GM18858 (cell line): ENCODE data around the gene ALDH5A1.

Source experiments
- ATAC-seq: cut with Tn5 transposase; IDR thresholded peaks from one replicate; pipeline ENCODE4 v1.9.1; 2021; ENCODE audit not compliant: unreplicated experiment

The ALDH5A1 gene

DNA sequence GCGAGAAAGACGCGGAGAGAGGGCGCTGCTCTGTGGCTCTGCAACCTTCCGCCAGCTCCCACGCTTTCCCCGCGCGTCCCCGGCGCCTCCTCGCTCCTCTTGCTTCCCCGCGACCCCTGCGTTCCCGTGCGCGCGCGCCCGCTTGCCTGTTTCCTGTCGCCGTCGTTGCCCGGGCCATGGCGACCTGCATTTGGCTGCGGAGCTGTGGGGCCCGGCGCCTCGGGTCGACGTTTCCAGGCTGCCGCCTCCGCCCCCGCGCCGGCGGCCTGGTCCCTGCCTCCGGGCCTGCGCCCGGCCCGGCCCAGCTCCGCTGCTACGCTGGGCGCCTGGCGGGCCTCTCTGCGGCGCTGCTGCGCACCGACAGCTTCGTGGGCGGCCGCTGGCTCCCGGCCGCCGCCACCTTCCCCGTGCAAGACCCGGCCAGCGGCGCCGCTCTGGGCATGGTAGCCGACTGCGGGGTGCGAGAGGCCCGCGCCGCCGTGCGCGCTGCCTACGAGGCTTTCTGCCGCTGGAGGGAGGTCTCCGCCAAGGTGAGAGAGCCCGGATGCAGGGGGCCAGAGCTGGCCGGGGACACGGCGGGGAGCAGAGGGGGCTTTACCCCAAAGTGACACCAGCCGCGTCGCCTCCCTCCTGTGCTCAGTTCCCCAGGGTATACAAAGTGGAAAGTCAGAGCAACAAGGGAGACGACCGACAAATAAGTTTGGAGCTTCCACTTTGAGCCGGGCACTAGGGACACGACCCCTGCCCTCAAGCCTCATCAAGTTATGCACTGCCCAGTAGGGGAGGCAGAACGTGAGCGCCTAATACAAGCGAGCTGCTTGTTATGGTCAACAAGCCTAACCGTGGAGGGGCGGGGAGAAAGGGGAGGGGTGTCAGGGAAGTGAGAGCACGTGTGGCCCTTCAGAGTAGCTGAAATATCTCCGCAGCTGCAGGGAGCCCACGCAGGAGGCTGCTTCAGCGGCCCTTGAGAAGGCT is at the start of gene ALDH5A1:
Gene ALDH5A1, plus strand, starts transcription at position 149 of the 975 bp plus-strand sequence. Its CDS starts 28 bp downstream, at position 177.
- peak; percentile 62 for ATAC-seq

DNA sequence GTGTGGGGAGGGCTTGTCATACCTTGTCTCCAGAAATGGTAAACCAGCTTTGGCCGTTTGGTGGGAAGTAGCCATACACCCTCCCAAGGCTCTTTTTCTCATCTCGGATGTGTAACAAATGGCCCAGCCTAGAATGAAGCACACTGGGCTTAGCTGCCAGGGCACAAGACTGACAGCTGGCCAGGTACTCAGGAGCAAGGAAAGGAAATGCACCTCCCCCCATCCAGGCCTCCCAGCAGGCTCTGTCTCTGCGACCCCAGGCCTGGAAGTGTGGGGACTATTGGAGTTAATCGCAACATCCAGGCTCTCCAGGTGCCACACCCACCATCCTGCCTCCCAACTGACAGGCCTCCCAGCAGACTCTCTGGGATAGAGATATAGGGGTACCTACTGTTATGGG is 49.1 kb upstream of the ALDH5A1 start:
- no peak for ATAC-seq

DNA sequence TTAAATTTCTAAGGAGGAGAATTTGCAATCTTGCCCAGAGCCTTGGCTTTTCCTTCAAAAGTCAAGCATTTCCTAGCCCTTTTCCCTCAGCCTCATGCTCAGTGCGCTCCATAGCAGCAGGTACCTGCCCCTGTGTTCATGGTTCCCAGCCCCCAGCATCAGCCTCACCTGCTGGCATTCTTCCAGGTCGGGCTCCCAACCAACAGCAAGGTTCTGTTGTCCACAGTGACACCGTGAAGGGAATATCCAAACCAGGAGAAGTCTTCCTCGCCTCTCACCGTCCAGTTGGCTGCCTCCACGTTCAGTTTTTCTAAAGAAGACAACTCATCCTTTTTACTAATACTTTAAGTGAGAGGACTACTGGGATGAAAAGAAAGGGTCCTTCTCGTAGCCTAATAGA is 48.1 kb upstream of the ALDH5A1 start:
- no peak for ATAC-seq

DNA sequence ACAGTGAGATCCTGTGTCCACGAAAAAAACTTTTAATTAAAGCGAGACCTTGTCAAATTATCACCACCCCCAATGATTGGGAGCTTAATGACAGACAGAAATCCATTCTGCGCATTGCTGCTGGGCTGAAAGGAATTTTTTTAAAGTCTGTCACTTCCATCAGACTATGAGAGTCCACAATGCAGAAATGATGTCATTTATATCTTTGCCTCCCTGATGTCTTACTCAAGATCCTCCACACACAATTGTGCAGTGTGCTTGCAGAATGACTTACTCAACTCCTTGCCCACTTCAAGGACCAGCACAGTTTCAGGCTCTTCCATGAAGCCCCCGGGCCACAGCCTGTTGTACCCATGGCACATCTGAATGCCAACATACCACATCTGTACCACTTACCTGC is 46.4 kb upstream of the ALDH5A1 start:
- no peak for ATAC-seq

DNA sequence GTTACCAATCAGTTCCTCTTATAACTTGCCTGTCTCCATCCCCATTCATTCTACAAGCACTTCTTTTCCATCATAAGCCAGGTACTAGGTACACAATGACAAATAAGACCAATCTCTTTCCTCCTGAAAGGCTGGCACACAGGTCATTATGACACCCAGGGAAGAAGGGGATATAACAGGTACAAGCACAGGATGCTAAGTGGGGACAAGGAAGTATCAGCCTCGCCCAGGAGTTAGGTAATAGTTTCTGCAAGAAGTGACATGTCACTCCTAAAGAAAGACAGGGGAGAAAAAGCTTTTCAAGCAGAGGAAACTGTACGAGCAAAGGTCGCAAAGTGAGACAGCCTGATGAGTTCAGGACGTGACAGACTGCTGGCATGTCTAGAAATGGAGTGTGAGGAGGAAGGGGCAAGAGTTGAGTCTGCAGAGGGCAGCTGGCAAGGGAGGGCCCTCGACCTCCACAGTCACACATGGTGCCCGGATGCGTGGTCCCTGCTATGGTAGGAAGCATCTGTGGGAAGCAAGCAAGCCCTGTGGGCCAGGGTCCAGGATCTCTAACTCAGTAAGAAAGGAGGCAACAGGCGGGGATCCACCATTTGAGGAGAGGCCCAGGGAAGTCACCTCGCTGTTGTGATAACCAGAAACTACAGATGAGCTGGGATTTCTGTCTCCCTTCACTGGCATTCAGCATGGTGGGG is 45.8 kb upstream of the ALDH5A1 start:
- ATAC-seq, result no peak

DNA sequence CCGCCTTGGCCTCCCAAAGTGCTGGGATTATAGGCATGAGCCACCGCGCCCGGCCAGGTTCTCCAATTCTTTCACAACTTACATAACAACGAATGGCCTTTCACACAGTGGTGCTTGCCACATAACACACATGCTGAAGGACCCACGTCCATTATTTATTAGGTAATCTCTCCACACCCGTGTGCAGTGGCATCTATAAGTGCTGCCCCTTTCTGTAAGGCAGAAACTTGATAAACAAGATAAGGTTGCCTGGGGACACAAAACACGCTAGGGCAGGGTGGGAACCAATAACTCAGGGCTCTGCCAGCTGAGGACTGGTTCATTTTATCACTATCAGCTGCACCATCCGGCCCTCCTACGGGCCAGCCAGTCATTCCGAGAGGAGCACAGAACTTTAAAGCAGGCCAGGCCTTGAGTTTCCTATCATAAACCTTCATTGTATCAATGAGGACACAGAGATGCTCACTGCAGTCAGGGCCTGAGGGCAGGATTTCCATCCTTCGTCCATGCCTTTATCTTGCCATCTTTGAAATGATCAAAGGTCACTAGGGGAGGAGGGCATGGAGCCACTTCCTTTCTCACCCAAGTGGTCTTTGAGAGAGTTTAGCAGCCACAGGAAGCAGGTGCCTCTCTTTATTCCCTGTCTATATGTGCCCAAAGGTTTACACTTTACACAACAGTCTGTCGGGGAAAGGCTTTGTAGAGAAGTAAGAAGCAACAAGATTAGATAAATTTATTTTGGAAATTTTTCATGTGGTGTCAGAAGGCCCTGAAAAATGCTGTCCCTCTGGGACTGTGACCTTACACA is 43.0 kb upstream of the ALDH5A1 start:
- ATAC-seq, result no peak

DNA sequence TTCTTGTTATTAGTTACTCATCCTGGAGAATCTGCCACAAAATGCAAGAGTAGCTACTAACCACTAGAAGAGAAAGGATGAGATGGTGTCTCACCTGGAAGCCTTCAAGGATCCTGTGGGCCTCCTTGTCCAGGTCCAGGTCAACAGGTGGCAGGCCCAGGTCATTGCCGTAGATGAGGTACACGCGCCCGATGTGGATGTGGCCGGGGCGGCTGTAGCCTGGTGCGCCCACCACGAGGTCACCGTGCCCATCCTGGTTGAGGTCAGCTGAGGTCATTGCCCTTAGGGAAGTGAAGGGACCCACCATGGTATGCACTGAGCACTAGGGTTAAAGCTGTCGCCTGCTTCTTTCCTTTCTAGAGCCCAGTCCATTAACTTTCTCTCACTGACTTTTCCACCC is 40.8 kb upstream of the ALDH5A1 start:
- no peak for ATAC-seq

DNA sequence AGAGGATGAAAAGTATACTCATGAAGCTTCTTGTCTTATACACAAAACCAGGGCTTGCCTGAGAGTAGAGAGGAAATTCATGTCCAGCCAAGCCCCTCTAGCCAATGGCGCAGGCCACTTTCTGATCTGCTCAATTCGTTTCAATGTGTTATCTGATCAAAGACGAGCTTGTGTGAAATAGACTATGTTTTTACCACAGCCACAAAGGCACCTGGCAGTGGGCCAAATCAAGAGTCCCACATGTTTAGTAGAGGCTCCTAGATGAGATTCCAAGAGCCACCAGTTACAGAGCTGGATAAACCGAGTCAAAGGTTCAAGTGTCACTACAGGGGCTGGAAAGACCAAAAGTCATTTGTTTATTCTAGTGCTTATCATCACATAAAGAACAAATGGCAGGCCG is 40.3 kb upstream of the ALDH5A1 start:
- no peak for ATAC-seq

DNA sequence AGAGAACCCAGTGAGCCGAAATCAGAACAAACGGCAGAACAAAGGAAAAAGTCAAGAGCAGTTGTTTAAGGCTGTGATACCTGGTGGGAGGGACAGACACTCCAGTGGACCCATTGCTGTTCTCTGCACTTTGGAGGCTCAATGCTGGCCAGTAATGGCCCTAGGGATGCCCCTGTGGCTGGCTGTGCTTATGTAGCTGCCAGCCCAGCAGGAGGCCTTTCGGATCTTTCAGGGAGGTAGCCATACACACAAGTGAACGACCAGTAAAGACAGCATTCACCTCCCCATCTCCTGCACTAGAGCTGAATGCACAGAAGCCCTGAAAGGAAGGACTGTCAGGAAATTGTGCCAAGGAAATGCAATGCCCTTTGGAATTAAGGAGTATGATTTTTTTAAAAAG is 39.7 kb upstream of the ALDH5A1 start:
- no peak for ATAC-seq

DNA sequence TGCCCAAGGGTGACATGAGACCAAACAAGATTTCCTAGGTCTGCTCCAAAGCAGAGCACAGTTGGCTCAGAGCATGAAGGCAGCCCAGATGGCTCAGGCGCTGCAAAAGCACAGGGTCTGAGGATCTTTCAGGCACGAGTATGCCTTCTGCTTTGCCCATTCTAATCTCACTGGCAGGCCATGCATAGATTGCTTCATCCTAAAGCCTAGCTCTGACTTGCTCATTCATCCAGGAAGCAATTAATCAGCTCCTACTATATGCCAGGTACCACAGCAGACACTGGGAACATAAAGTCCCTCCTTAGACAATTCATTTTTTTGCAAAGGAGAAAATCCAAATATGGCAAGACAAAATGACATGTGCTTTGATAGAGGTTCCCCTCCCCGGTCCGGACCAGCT is 36.6 kb upstream of the ALDH5A1 start:
- ATAC-seq, result no peak

DNA sequence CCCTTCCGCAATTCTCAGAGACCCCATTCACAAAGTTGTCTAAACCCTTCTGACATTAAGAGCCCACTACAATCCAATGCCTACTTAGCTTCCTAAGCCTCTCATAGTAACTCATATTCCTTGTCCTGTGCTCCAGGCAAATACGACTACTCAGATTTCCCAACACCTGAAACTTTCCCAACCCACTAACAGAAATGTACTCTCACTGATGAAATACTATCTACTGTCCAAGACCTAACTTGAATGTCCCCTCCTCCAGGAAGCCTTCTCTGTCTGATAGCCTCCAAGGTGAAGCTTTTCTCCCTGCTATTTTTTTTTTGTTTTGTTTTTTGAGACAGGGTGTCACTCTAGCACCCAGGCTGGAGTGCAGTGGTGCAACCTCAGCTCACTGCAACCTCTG is 35.8 kb upstream of the ALDH5A1 start:
- ATAC-seq, result no peak

DNA sequence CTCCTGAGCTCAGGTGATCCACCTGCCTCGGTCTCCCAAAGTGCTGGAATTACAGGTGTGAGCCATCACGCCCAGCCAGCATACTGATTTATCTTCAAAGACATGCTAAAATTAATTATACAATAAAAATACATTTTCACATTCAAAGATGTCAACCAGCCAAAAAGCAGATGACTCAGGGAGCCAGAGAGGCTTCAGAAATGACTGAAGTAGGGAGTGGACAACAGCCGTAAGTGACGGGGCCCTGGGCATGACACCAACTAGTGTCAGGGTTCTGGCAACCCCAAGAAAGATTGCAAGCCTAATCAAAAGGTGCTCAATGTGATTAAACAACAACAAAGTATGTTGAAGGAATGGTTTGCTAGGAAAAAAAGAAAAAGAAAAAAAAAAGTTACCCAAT is 33.8 kb upstream of the ALDH5A1 start:
- no peak for ATAC-seq

DNA sequence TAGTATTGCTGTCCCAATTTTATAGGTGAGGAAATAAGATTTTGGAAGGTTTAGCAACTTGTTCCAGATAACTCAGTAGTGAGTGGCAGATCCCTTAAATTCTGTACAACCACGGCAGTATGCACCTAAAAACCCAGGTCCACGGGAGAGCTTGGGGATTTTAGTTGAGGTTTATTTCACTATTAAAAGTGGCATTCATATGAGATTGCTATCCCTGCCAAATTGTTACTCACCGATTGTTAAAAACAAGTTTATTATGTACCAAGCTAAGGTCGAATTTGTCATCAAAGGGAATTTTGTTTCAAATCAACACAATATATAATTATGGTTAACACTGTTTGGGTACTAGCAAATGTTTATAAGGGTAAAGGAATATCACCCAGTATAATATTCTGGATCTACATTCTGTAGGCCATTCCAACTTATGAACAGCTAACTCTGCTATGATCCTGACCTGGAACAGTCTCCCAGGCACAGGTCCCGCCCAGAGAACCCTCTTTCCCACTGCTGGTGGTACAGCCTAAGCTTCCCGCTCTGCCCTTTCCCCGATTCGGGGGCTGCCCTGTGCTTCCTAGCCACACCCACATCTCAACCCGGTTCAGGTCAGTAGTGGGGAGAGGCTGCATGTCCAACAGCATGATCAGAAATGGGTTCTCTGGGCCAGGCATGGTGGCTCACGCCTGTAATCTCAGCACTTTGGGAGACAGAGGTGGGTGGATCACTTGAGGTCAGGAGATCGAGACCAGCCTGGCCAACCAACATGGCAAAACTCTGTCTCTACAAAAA is 30.3 kb upstream of the ALDH5A1 start:
- ATAC-seq, result no peak

DNA sequence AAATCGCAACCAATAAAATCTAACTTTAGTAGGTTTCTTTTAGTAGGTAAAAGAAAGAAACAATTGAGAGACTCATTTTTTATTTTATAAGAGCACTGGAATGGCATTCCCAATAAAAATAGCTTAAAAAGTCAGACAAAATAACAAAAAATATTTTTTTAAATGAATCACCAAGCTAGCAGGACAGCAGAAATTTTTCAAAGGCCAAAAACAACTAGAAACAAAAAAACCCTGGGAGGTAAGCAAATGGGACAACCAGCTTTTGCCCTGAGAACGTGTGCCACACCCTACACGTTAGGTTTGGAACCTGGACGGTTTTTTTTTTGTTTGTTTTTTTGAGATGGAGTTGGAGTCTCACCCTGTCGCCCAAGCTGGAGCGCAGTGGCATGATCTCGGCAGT is 25.0 kb upstream of the ALDH5A1 start:
- ATAC-seq, result no peak

DNA sequence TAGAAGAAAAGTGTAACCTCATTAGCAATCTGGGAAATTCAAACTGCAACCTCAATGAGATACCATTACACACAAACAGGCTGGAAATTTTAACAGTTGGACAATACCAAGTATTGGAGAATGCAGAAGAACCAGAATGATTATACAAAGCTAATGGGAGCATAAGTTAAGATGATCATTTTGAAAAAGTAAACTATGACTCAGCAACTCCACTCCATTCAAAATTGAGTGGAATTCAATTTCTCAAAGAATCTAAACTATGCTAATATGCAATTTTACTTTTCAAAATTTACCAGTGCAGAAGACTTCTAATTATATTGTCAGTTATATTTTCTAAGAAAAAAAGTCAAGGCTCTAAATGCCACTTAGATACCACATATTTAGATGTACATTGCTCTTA is 22.6 kb upstream of the ALDH5A1 start:
- no peak for ATAC-seq

DNA sequence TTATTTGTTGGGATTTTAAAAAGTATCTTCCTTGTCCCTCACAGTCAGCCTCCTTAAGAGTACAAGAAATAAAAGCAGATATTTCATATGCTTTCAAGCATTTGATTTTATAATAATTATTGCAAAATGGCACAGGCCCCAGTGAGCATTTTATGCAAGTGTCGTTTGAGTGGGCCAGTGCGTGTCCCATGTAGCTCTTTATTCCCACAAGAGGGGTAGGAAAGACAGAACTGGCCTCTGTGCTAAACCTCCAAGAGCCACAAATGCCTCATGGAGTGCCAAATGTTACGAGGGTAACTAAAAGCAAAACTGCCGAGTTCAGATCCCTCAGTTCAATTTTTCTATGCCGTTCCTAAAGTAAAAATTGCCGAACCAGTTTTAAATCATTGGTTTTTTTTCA is 18.1 kb upstream of the ALDH5A1 start:
- ATAC-seq, result no peak

DNA sequence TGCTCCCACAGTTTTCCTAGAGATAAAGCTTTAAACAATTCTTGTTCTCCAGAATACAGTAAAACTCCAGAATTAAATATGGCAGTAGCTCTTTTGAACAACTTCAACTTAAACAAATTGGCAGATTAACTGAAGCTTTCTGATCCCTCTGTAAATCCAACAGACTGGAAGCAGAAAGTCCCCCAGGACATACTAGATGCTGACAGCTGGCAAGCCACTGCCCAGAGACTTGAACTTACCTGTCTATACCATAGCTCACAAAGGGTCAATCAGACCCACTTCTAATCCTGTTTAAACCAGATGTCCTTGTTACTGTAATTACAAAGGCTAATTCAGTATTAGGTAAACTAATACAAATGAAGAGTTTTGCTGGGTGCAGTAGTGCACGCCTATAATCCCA is 17.7 kb upstream of the ALDH5A1 start:
- no peak for ATAC-seq

DNA sequence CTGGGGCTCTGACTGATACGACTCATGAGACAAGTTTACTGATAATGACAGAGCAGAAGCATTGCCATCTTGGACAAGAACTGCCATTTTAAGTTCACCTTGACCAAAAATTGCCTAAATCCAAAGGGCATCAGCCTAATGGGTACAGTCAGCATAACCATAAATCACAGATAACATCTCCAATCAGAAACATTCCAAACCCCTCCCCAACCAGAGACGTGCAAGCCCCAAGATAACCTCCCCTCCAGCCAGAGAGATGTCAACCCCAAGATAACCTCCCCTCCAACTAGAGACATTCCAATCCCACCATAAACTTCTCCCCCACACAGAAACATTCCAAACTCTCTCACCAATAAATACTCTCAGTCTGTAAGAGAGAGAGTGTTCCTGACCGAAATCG is 15.9 kb upstream of the ALDH5A1 start:
- ATAC-seq, result no peak

DNA sequence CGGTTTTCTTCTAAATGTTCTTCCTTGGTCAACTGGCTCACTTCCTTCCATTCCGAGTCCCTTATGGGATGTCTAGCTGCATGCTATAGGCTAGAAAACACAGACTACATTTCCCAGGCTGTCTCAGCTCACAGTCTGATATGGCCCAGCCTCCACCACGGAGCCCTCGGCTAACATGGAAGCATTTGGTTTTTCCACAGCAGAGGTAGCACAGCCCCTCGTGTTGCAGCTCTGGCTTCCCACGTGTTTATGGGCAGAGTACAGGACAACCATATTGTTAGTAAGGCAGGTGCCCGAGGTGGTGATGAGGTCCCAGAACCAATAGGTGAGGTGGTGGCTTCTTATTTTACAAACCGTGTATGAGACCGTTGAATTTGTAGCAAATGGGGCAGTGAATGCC is 14.1 kb upstream of the ALDH5A1 start:
- ATAC-seq, result no peak

DNA sequence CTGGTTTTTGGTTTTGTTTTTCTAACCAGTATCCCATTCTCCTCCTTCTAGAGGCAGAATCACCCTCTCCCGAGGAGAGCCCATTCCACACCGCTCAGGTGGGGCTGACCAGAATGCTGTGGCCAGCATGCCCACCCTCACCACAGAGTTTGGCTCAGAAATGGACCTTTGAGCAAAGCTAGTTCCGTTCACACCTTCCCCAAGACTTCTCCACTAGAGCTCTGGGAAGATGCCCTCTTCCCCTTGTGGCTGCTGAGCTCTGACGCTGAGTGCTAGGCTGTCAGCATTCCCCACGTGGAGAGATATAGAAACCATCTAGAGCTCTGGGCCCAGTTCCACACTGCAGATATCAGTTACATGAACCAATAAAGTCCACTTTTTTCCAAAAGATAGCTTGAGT is 13.3 kb upstream of the ALDH5A1 start:
- no peak for ATAC-seq
